ENCODE results near the gene ADCY3. TPM values are rescaled to one million over a fixed set of nuclear protein-coding genes. Genes with fewer than 3 reads are reported as not detected.

ADCY3 gene
- polyA plus RNA-seq, 4 donors: 16.0 to 45.5 (median 22.9) TPM

DNA sequence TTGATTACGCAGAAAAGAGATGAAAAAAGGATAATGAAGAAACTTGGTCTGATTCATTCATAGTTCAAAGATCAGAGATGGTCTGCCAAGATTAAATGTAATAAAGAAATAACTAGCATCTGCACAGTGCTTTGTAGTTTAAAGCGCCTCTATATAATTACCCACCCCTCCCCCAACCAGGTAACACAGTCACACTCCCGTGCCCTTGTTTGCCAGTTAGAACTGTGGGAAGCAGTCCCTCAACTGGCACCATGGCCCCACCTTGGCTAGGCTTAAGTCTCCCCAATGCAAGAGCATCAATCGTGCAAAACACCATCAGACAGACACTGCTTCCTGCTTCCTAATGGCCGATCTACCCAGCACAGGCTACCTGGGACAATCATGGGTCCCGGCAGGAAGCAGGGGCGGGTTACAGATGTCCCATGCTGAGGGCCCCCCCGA, 11.6 kb downstream of the ADCY3 start:
- DNase-seq (ENCODE audit: low read depth in 4 of 4, low spot score in 3 of 4): no peak

DNA sequence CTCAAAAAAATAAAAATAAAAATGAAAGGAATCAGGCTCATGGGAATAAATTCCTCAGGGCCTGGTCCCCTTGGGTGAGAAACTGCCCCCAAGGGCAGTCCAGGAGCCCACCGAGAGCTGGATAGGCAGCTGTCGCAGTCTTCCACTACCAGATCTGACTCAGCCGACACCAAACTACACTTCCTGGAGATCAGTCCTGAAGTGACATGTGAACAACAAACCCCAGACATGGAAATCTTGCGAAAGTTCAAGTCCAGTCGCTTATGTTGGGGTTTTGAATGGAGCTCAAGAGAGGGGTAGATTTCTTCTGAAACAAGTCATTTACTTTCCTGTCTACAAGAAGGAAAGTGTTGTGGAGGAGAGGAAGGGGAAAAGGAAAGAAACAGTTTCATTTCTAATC, 12.9 kb downstream of the ADCY3 start:
- DNase-seq (ENCODE audit: low read depth in 4 of 4, low spot score in 3 of 4): no peak

- no peak for DNase-seq (ENCODE audit: low read depth in 4 of 4, low spot score in 3 of 4)
Measured at GRCh38 chr2:24906466-24906865, 13.6 kb downstream of the ADCY3 start.

DNA sequence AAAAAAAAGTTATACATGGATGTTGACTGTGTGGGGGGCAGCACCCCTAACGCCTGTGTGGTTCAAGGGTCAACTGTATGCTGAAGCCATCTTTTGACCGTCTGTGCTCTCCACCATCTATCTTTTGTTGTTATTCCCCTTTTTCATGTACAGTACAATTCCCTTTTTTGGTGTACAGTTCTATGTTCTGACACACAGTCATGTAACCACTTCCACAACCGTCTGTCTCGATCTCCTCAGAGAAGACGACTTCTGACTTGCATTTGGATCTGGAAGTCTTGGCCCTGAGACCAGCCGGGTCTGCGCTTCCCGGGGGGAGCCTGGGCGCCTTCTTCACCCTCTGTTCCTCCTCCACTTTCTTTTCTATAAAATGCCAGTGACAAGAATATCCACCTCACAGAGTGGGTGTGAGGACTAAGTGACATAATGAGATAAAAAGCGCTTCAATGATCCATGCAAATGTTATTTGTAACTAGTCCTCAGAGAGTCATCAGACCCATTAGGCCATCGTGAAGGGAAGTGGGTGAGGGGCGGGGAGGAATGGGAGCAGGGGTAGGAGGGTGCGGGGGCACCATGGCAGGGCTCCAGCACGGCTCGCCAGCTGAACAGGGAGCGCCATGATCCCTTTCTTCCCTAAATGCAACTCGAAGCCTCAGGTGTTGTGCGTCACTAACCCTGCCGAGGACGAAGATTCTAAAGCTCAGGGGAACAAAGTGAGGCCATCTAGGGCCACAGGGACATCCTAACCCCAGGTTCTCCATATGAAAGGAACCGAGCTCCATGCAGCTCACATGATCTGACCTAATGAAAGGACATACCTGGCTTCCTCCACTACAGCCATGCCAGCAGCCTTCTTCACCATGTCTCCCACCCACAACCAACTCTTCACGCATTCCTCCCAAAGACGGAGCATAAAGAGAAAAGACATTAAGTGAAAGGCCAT, 16.6 kb downstream of the ADCY3 start:
- DNase-seq (ENCODE audit: low read depth in 4 of 4, low spot score in 3 of 4): no peak

GRCh38 chr2:24899361-24899910, 20.6 kb downstream of the ADCY3 start:
- no peak for DNase-seq (ENCODE audit: low read depth in 4 of 4, low spot score in 3 of 4)

- no peak for DNase-seq (ENCODE audit: low read depth in 4 of 4, low spot score in 3 of 4)
Measured at GRCh38 chr2:24898122-24899109, 21.6 kb downstream of the ADCY3 start.

GRCh38 chr2:24894750-24895149, 25.3 kb downstream of the ADCY3 start:
- no peak for DNase-seq (ENCODE audit: low read depth in 4 of 4, low spot score in 3 of 4)

- no peak for DNase-seq (ENCODE audit: low read depth in 4 of 4, low spot score in 3 of 4)
Measured at GRCh38 chr2:24893934-24894333, 26.1 kb downstream of the ADCY3 start.

- DNase-seq (ENCODE audit: low read depth in 4 of 4, low spot score in 3 of 4): no peak
Measured at GRCh38 chr2:24892928-24893327, 27.1 kb downstream of the ADCY3 start.

GRCh38 chr2:24891201-24891600, 28.8 kb downstream of the ADCY3 start:
- DNase-seq (ENCODE audit: low read depth in 4 of 4, low spot score in 3 of 4): no peak

GRCh38 chr2:24889221-24889620, 30.8 kb downstream of the ADCY3 start:
- DNase-seq (ENCODE audit: low read depth in 4 of 4, low spot score in 3 of 4): no peak

DNA sequence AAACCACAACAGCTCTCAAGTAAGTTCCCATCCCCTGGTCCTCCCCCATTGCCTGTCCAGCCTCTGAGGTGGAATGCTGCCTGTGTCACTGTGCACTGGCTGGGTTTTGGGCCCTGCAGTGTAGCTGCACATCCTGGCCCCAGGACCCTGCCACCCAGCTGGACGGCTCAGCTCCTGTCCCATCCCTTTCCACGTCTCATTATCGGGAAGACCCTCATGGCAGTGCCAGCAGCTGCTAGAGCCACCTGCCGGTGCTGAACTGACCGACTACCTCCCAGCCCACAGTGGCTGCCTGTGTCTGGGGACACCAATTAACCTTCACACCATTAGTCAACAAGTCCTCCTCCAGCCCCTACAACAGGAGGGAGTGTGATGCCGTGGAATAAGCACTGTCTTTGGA, 31.9 kb downstream of the ADCY3 start:
- DNase-seq (ENCODE audit: low read depth in 4 of 4, low spot score in 3 of 4): no peak

DNA sequence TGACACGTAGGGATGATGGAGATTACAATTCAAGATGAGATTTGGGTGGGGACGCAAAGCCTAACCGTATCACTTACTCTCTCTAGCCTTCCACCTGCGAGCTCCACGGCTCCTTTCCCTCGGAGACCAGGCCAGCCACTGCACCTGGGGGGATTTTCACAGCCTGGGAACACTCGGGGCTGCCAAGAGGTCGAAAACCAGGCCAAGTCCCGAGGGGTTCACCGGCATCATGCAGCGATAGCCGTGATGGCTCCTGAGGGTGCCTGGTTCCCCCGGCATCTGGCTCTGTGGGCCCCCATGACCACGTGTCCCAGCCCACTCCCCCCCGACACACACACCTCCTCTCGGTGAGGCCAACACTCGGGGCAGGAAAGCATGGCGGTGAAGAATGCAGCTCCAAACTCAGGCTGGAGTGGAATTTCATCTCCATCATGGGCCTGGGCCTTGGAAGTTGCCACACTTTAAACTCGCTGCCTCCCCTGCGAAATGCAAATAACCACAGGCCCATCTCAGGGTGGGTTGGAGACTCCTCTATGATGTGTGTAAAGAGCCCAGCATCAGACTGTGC, 32.6 kb downstream of the ADCY3 start:
- no peak for DNase-seq (ENCODE audit: low read depth in 4 of 4, low spot score in 3 of 4)

DNA sequence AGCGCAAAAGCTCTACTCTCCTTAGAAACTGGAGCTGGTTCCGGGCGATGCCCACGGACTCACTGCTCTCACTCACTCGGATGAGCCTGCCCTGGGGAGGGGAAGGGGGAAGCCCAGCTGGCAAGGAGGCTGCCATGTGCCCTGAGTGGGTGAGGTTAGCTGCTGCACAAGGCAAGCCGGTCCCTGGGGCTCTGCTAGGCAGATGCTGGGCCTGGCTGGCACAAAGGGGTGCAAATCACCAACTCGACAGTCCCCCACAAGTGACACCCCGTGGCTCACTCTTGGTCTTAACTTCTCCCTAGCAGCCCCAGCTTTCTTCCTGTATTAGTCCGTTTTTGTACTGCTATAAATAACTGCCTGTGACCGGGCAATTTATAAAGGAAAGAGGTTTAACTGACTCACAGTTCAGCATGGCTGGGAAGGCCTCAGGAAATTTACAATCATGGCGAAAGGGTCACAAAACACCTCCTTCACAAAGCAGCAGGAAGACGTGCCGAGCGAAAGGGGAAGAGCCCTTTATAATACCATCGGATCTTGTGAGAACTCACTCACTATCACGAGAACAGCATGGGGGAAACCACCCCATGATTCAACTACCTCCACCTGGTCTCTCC, 33.2 kb downstream of the ADCY3 start:
- peak in 1 of 4 donors; percentile 40 for DNase-seq (ENCODE audit: low read depth in 4 of 4, low spot score in 3 of 4)

GRCh38 chr2:24886126-24886501, 33.9 kb downstream of the ADCY3 start:
- DNase-seq (ENCODE audit: low read depth in 4 of 4, low spot score in 3 of 4): no peak

- peak; percentile 48 to 60 (median 54) for DNase-seq (ENCODE audit: low read depth in 4 of 4, low spot score in 3 of 4)
Measured at GRCh38 chr2:24885221-24886125, 34.6 kb downstream of the ADCY3 start.

GRCh38 chr2:24883946-24884345, 36.1 kb downstream of the ADCY3 start:
- no peak for DNase-seq (ENCODE audit: low read depth in 4 of 4, low spot score in 3 of 4)

DNA sequence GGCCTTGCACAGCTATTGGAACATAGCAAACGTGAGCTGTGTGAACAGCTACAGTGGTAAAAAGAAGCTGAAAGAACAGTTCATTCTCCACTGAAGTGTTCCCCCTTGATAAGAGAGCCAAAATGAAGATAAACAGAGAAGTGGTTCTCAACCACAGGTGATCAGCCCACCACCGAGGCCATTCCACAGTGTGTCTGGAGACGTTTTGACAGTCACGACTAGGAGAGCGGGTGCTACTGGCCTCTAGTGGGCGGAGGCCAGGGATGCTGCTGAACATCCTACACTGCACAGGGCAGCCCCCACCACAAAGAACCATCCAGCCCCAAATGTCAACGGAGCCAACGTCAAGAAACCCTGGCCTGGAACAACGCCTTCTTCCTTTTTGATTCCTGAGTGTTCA, 38.4 kb downstream of the ADCY3 start:
- DNase-seq (ENCODE audit: low read depth in 4 of 4, low spot score in 3 of 4): no peak

- DNase-seq (ENCODE audit: low read depth in 4 of 4, low spot score in 3 of 4): no peak
Measured at GRCh38 chr2:24881158-24881557, 38.9 kb downstream of the ADCY3 start.
